Epidermal melanocyte (primary cell): ENCODE data around the gene PLEKHO1.
"Not testable (repeated sequence)": the region's sequence is repeated elsewhere in the genome, so short reads cannot be mapped to it uniquely, and the experiment has no call there.

Source experiments
- DNase-seq: peaks from one replicate; pipeline ENCODE4 v3.0.0; 2011; ENCODE audit warnings: low spot score; ENCODE audit not compliant: insufficient read length

Gene PLEKHO1

GRCh38 chr1:150149271-150150132, at the start of gene PLEKHO1:
Gene PLEKHO1, plus strand, starts transcription at chr1:150149916. Its CDS starts 342 bp downstream, at chr1:150150258.
- peak; percentile 39 for DNase-seq

DNA sequence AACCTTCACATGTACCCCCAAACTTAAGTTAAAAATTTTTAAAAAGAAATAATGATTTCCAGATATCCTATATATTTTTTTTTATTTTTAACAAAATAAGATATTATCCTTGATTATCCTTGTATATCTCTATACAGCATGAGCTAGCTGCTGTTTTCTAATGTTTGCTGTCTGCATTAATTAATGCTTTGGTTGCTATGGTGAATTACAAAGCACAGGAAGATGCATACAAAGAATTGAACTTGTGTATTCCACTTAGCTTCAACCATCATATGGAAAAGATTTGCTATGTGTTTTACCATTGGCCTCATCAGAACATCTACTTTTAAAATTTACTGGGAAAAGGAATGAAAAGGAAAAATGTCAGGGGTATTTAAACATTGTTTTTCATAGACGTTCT, 46.7 kb upstream of the PLEKHO1 start:
- no peak for DNase-seq

DNA sequence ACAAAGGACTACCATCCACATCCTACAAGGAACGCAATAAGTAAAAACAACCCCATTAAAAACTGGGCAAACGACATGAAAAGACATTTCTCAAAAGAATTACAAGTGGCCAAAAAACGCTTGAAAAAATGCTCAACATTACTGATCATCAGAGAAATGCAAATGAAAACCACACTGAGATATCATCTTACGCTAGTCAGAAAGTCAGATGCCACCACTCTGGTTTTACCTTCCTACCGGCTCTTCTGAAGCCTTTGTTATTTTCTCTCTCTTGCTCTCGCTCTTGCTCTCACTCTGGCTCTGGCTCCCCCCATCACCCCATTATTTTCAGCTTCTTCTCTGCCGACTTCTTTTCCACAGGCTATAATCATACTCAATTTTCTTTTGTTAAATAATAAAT, 43.4 kb upstream of the PLEKHO1 start:
- DNase-seq, result no peak

DNA sequence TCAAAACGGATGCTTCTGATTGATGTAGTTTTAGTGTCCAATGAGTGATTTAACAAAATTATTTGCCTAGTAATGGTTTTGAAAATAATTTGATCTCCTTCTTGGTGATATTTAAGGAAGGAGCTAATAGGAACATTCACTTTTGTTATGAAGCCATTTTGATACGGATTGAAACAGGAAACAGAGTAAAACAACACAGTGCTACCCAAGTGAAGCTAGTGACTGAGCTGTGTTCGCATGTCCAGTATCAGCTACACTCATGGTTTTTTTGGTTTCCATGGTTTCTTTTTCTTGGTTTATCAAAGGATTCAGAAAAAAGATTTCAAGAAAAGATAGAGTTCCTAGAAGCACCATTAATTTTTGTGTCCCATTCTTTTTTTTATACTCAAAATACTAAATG, 40.1 kb upstream of the PLEKHO1 start:
- no peak for DNase-seq

GRCh38 chr1:150110116-150110515, 39.6 kb upstream of the PLEKHO1 start:
- DNase-seq, result no peak

DNA sequence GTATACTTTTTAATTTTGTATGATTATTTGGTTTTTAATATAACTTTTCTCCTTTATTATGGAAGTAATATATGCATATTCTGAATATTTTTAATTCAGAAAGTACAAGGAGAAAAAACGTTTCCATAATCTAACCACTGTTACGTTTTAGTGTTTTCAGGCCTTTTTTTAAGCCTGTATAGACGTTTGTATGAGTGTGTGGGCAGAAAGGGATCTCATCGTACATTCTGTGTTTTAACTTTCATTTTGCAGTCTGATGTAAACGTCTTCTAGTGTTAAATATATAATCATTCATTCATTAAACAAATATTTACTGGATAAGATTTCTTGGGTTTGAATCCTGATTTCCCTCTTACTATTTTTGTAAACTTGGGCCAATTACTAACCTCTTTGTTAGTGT, 38.0 kb upstream of the PLEKHO1 start:
- no peak for DNase-seq

- DNase-seq, result no peak
Observed at GRCh38 chr1:150115121-150115520, 34.6 kb upstream of the PLEKHO1 start.

GRCh38 chr1:150118716-150119115, 31.0 kb upstream of the PLEKHO1 start:
- DNase-seq, result no peak

DNA sequence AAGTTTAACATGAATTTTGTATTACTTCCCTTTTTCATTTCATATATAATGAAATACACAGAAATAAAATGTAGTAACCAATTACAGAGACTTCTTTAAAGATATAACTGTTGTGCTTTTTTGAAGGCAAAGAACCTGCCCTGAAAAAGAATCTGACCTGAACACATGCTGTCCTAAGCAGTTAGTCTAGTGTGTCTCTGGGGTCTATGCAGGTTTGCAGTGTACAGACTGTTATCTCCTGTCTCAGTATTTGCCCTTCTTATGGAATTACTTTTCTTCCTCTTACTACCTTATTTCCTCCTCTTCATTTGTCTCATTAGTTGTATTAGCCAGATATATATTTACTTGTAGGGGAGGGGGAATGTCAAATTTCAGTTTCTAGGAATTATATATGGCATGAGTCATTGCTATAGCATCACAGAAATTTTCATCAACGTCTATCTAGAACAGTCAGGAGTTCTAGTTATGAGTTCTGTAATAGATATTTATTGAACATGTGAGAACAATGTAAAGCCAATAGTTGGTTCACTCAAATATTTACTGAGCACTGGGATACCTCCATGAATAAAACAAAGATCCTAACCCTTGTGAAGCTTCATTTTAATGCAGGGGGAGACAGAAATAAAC, 28.4 kb upstream of the PLEKHO1 start:
- DNase-seq, result no peak

DNA sequence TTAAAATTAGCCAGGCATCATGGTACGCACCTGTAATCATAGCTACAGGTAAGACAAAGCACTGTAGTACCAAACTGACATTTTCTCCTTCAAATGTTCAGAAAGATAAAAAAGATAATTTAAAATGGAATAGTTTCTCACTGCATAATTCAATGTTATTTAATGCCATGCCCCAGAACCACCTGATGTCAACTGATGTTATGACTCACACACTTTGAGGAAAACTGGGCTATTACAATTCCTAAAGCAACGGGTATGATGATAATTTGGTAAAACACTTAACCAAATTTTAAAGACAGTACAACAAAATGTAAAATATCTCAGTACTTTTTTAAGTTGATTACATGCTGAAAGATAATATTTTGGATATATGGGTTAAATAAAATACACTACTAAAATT, 22.9 kb upstream of the PLEKHO1 start:
- DNase-seq, result no peak

GRCh38 chr1:150127464-150127863, 22.3 kb upstream of the PLEKHO1 start:
- no peak for DNase-seq

DNA sequence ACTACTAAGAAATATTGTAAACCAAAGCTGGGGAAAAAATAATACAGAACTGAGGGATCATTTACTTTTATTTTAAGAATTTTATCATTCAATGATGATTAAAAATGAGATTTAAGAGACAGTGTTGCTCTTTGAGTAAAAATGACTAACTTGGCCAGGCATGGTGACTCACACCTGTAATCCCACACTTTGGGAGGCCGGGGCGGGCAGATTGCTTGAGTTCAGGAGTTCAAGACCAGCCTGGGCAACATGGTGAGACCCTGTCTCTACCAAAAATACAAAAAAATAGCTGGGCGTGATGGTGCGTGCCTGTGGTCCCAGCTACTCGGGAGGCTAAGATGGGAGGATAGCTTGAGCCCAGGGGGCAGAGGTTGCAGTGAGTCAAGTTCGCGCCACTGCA, 21.8 kb upstream of the PLEKHO1 start:
- DNase-seq, result no peak

GRCh38 chr1:150132372-150132771, 17.3 kb upstream of the PLEKHO1 start:
- DNase-seq, result no peak

DNA sequence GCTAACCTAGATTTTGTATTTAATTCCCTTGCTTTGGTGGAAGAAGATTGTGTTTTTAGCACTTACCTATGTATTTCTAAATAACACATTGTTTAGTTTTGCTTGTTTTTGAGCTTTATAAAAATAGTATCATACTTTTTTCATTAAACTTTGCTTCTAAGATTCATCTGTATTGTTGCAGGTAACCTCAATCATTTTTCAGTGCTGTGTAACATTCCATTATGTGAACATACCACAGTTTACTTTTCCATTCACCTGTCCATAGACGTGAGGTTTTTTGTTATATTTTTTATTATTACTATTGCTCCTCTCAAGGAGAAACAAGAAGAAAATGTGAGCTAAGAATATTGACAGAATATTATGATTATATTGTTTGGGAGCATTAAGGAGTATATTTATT, 15.2 kb upstream of the PLEKHO1 start:
- DNase-seq, result no peak

DNA sequence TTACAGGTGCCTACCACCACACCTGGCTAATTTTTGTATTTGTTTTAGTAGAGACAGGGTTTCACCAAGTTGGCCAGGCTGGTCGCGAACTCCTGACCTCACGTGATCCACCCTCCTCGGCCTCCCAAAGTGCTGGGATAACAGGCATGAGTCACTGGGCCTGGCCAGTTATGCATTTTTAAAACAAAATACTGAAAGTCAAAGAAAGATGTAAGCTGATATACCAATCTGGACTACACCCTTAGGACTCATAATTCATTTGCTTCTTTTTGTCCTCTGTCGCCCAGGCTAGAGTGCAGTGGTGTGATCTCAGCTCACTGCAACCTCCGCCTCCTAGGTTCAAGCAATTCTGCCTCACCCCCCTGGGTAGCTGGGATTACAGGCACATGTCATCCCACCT, 14.3 kb upstream of the PLEKHO1 start:
- not testable (repeated sequence) for DNase-seq

DNA sequence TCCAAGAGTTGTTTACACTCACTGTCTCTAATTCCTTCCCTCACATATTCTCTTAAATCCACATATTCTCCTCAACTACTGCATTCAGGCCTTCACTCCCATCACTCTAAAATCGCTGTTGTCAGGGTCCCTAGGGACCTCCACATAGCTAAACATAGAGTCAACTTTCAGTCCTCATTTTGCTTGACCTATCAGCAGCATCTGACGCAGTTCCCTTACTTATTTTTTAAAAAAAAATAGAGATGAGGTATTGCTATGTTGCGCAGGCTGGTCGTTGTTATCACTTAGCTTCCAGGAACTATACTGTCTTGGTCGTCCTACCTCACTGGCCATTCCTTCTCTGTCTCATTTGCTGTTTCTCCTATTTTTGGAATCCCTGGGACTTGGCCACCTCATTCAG, 11.7 kb upstream of the PLEKHO1 start:
- DNase-seq, result no peak

GRCh38 chr1:150141452-150141851, 8.3 kb upstream of the PLEKHO1 start:
- DNase-seq, result no peak

- DNase-seq, result no peak
Observed at GRCh38 chr1:150142083-150142482, 7.6 kb upstream of the PLEKHO1 start.

GRCh38 chr1:150144606-150145005, 5.1 kb upstream of the PLEKHO1 start:
- no peak for DNase-seq

GRCh38 chr1:150146016-150146415, 3.7 kb upstream of the PLEKHO1 start:
- DNase-seq, result not testable (repeated sequence)

GRCh38 chr1:150146849-150147542, 2.7 kb upstream of the PLEKHO1 start:
- DNase-seq, result no peak

DNA sequence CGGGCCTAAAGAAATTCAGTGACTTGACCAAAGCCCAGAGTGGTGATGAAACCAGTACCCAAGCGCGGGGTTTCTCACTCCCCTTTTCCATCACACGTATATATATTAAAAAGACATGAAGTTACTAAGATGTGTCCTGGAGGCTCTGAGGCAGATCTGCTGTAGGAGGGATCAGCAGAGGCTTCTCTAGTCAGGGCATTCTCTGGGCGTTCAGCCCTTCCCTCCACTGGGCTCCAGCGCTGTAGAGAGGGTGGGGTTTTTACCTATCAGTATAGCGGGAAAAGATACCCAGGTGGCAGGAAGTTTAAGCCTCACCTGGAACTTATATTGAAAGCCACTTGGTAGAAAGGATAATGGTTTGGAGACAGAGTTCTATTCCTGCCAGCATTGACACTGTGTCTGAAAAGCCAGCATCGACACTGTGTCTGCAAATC, 862 bp upstream of the PLEKHO1 start:
- DNase-seq, result no peak
